ES-I3 (cell line): ENCODE measurements around the gene ITGB6.

Experiments
- H3K36me3 ChIP-seq: 2 replicates; pipeline ENCODE4 v1.6.1; 2013; ENCODE audit warnings: mild to moderate bottlenecking, low read length, control low read depth, moderate library complexity; ENCODE audit not compliant: insufficient read depth
- H3K4me1 ChIP-seq: 2 replicates; pipeline ENCODE4 v1.6.1; 2013; ENCODE audit warnings: mild to moderate bottlenecking, control low read depth, low read length; ENCODE audit not compliant: insufficient read depth
- H3K9ac ChIP-seq: 2 replicates; pipeline ENCODE4 v1.6.1; 2013; ENCODE audit warnings: low read depth, mild to moderate bottlenecking, low read length, moderate library complexity
- H3K9me3 ChIP-seq: 2 replicates; pipeline ENCODE4 v1.6.1; 2013; ENCODE audit warnings: mild to moderate bottlenecking, low read length, moderate library complexity; ENCODE audit not compliant: control insufficient read depth, insufficient read depth

The ITGB6 gene

GRCh38 chr2:160227293-160227915 is 27.3 kb upstream of the ITGB6 start:
- Histone ChIP-seq H3K4me1 (peaks cover 6% of the 10 kb centered on the region; the same call in 1 of the 2 replicates), H3K36me3 (no peaks in the 10 kb centered on the region), H3K9me3 (no peaks in the 10 kb centered on the region), H3K9ac (no peak overlapping the region)

- Histone ChIP-seq H3K4me1 (peaks cover 7% of the 10 kb centered on the region; the same call in 1 of the 2 replicates), H3K9me3 (no peaks in the 10 kb centered on the region), H3K9ac (no peak overlapping the region), H3K36me3 (no peaks in the 10 kb centered on the region)
These were observed 26.3 kb upstream of the ITGB6 start for GRCh38 chr2:160226367-160226766.

- H3K9me3 ChIP-seq, result no peaks in the 10 kb centered on the region
- H3K36me3 ChIP-seq, result no peaks in the 10 kb centered on the region
- no peak overlapping the region for H3K9ac ChIP-seq
- peaks cover 14% of the 10 kb centered on the region; the same call in 1 of the 2 replicates for H3K4me1 ChIP-seq
These were observed 25.6 kb upstream of the ITGB6 start for GRCh38 chr2:160225722-160226121.

GRCh38 chr2:160224507-160224906 is 24.4 kb upstream of the ITGB6 start:
- Histone ChIP-seq H3K9me3 (no peaks in the 10 kb centered on the region), H3K9ac (no peak overlapping the region), H3K4me1 (peaks cover 19% of the 10 kb centered on the region; the same call in 1 of the 2 replicates), H3K36me3 (no peaks in the 10 kb centered on the region)

GRCh38 chr2:160224060-160224459 is 24.0 kb upstream of the ITGB6 start:
- H3K9ac ChIP-seq, result no peak overlapping the region
- no peaks in the 10 kb centered on the region for H3K36me3 ChIP-seq
- H3K9me3 ChIP-seq, result no peaks in the 10 kb centered on the region
- H3K4me1 ChIP-seq, result peaks cover 19% of the 10 kb centered on the region; the same call in 1 of the 2 replicates

- Histone ChIP-seq H3K4me1 (peaks cover 19% of the 10 kb centered on the region; the same call in 1 of the 2 replicates), H3K9ac (no peak overlapping the region), H3K9me3 (no peaks in the 10 kb centered on the region)
These were observed 23.5 kb upstream of the ITGB6 start for GRCh38 chr2:160223560-160223959.

GRCh38 chr2:160222546-160223283 is 22.6 kb upstream of the ITGB6 start:
- H3K9ac ChIP-seq, result no peak overlapping the region
- no peaks in the 10 kb centered on the region for H3K9me3 ChIP-seq
- peaks cover 19% of the 10 kb centered on the region; the same call in 1 of the 2 replicates for H3K4me1 ChIP-seq
- H3K36me3 ChIP-seq, result no peaks in the 10 kb centered on the region

More at GRCh38 chr2:160223560-160223959, 23.5 kb upstream of the ITGB6 start:
- H3K36me3 ChIP-seq, result no peaks in the 10 kb centered on the region

GRCh38 chr2:160221391-160222276 is 21.6 kb upstream of the ITGB6 start:
- no peak overlapping the region for H3K9ac ChIP-seq
- H3K4me1 ChIP-seq, result peaks cover 19% of the 10 kb centered on the region; the same call in 1 of the 2 replicates
- H3K9me3 ChIP-seq, result no peaks in the 10 kb centered on the region
- no peaks in the 10 kb centered on the region for H3K36me3 ChIP-seq

- Histone ChIP-seq H3K9ac (no peak overlapping the region), H3K36me3 (no peaks in the 10 kb centered on the region), H3K4me1 (peaks cover 19% of the 10 kb centered on the region; the same call in 1 of the 2 replicates), H3K9me3 (no peaks in the 10 kb centered on the region; the same call in 1 of the 2 replicates)
These were observed 20.5 kb upstream of the ITGB6 start for GRCh38 chr2:160220545-160221009.

GRCh38 chr2:160220026-160220425 is 20.0 kb upstream of the ITGB6 start:
- Histone ChIP-seq H3K36me3 (no peaks in the 10 kb centered on the region), H3K9me3 (no peaks in the 10 kb centered on the region; the same call in 1 of the 2 replicates), H3K9ac (no peak overlapping the region), H3K4me1 (peaks cover 19% of the 10 kb centered on the region; the same call in 1 of the 2 replicates)

- Histone ChIP-seq H3K9me3 (no peaks in the 10 kb centered on the region; the same call in 1 of the 2 replicates), H3K36me3 (no peaks in the 10 kb centered on the region), H3K9ac (no peak overlapping the region), H3K4me1 (no peaks in the 10 kb centered on the region)
These were observed 14.7 kb upstream of the ITGB6 start for GRCh38 chr2:160214461-160215445.

- no peaks in the 10 kb centered on the region for H3K36me3 ChIP-seq
- no peaks in the 10 kb centered on the region; the same call in 1 of the 2 replicates for H3K9me3 ChIP-seq
- H3K4me1 ChIP-seq, result no peaks in the 10 kb centered on the region
- no peak overlapping the region for H3K9ac ChIP-seq
These were observed 13.4 kb upstream of the ITGB6 start for GRCh38 chr2:160213511-160213910.

GRCh38 chr2:160210599-160211138 is 10.6 kb upstream of the ITGB6 start:
- Histone ChIP-seq H3K4me1 (peaks cover 6% of the 10 kb centered on the region; the same call in 1 of the 2 replicates), H3K9me3 (no peaks in the 10 kb centered on the region; the same call in 1 of the 2 replicates), H3K9ac (no peak overlapping the region), H3K36me3 (no peaks in the 10 kb centered on the region)
